GM19395 (cell line): ENCODE measurements around the gene FAM78B.

ENCODE experiments used
- ATAC-seq: cut with Tn5 transposase; IDR thresholded peaks from one replicate; pipeline ENCODE4 v1.9.1; 2021; ENCODE audit warnings: mild to moderate bottlenecking, moderate library complexity; ENCODE audit not compliant: unreplicated experiment

The FAM78B gene

DNA sequence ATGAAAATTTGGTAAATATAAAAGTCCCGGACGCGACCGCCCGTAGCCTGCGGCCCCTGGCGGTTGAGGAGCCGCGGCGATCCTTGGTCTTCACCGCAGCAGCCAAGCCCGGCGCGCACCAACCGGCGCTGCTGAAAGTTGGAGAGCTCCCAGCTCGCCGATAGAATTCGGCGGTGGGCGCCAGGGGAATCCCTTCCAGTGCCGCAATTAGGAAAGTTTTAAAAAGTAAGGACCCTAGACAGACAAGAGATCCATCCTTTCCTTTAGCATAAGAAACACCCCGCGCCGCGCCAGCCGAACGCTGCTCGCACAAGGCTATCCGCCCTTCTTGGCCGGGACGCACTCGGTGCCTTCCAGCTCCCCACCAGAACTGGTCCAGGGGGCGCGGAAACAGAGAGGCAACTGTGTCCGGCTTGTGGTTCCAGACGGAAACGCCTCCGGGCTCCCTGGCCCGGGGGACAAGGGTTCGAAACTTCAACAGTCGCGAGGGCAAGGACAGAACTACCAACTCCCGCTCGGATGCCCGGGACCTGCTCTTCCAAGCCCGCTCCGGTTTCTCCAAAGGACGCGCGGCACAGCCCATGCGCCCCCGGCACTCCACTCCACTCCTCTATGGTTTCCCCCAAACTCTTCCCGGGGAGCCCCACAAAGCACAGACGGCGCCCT, 1.7 kb downstream of the FAM78B start:
- peak; percentile 35 for ATAC-seq

DNA sequence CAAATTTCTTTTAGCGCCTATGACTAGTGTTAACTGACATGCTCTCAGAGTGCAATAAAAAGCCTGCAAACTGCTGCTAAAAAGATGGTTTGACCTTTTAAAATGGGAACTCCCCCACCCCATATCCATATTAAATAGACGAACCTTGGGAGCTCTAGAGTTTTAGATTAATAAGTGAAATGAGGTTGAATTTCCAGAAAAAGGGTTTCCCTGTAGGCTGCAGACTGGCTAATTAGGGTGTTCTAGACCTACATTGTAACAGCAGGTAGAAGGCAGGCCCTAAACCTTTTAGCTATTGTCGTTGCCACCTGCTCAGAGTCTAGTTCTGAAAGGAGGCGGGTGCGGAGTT, 2.2 kb downstream of the FAM78B start:
- no peak for ATAC-seq

DNA sequence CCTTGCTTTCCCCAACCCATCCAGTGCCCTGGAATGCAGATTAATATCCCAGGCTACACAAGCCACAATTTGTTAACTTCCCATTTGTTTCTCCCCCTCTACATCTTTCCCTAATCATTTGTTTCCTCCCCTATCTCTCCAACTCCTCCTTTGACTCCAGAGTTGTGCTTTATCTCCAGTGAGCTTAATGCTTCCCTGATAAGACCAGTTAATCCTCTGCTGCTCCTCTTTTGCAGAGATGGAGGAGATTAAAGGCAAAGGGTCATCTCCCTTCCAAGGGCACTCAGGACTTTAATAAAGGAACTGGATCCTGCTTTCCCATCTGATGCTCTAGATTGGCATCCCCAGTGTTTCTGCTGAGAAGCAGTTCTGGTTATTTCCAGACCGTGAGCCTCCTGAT, 7.1 kb downstream of the FAM78B start:
- no peak for ATAC-seq

DNA sequence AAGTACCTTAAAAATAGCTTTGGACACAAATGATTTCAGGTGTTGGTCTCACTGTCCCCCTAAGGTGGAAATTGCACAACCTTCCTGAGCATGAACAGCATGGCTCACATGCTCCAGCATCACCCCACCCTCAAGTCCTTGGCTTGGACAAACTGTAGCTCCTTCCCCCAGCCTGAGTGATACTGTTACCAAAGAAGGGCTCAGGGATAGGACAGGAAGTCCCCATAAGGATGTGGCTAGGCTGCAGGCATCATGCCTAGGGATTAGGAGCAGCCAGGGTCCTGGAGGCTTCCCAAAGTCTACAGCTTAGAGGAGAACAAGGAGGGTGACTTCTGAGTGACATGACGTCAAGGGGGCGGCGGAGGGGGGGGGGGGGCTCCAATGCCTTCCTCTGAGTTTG, 10.1 kb downstream of the FAM78B start:
- no peak for ATAC-seq

DNA sequence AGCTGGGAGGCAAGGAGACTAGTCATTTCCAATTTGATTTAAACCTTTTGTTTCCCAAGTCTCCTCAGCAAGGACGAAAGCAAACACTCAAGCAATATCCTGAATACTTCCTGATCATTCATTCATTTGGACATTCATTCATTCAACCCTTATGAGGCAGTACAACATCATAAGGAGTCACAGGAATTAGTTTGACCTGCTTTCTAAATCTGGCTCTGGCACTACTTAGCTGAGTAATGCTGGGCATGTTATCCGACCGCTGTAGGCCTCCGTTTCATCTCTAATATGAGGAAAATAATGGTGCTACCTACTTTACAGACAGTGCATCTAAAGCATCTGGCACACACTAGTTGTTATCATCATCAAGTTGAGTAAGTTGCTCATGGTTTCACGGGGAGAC, 11.7 kb downstream of the FAM78B start:
- no peak for ATAC-seq

DNA sequence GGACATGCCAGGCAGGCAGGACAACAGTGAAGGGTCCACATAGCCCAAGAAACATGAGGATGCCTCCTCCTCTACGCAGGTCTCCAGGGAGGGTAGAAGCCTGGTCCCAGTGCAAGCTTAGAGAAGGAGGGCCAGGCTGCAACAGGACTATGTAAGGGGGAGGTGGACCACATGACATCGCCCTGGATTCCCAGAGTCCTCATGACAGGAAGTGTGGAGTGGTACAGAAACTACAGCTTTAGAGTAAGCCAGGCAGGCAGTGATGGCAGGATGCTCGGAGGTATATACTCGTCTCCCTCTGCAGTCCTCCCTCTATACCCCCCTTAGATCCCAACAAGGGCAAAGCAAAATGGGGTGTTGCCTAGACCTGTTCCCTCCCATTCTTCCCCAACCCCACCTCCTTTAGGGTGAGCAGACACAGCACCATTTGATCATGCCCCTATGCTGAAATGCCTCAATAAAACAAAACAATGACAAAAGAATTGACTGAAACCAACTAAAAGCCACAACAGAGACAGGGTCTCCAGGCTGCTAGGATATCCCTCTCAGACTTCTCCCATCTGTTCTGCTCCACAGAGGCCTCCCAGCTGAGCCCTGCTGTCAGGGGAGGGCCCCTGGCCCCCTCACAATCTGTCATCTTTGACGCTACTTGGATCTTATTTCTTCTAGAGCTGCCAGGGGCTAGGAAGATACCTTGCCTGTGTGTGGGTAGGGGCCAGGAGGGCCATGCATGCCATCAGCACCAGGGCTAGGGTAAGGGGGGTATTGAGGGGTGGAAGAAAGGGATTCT, 13.1 kb downstream of the FAM78B start:
- no peak for ATAC-seq

DNA sequence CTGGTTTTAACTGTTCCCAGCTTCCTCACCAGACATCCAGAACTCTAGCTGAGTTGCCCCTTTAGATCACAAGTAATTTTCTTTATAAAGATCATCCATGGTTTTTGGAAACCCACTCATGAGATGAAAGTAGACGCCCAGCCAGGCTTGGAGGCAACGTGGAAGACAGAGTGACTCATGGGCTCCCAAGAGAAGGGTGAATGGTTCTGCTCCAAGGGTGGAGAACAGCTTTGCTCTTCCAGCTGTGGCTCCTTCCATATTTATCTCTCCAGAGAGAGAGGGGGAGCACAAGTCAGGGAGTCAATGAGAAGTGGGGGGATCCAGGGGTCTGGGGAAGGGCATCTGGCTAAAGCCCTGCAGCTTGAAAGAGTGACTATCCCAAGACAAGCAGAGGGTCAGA, 13.8 kb downstream of the FAM78B start:
- ATAC-seq = no peak

DNA sequence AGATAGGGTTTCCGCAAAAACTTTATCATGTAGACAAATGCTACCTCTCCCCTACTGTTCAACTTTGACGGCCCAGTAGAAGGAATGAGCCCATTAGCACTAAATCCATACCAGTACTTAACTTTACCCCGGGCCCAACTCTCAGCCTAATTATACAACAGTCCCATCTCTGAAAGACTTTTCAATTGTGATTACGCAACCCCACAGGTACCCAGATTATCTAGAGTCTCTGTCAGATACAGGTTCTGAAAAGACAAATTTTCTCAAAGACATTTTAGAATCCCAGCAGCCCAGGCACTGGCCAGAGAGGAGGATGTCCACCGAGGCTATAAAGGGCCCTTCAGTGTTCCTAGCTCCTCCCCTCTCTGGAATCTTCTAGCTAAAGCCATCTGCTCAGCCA, 15.0 kb downstream of the FAM78B start:
- no peak for ATAC-seq

DNA sequence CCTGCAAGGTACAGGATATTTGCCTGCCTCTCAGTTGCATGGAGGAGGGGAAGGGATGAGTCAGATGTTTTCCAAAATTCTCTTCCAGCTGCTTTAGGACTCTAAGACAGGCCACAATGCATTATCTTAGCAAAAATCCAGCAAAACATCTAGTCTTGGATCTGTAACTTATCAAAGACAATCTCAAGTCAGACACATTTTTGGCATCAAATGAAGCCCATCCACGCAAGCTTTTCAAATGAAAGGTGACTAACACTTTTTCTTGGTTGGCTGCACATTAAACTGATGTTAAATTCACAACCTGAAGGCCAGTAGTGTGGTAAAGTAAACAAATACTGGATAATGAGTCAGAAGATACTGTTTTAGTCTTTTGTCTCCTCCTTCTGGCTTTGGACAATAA, 21.3 kb downstream of the FAM78B start:
- ATAC-seq = no peak

DNA sequence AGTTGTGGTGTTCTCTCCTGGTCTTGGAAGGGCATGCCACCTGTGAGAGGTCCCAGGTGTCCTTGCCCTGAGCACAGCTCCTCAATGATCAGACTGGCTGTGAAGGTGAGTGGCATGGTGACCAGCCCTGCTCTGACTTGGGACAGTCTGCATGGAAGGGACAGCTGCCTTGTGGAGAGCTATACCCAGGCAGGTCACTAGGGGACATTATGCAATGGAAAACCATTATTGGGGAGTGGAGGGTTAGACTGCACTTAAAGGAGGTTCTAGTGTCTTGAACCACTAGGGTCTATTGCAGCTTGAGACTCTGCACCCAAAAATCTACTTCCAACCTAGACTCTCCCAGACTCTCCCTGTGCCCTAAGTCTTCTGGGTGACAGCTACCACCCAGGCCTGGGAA, 24.8 kb downstream of the FAM78B start:
- ATAC-seq = no peak

DNA sequence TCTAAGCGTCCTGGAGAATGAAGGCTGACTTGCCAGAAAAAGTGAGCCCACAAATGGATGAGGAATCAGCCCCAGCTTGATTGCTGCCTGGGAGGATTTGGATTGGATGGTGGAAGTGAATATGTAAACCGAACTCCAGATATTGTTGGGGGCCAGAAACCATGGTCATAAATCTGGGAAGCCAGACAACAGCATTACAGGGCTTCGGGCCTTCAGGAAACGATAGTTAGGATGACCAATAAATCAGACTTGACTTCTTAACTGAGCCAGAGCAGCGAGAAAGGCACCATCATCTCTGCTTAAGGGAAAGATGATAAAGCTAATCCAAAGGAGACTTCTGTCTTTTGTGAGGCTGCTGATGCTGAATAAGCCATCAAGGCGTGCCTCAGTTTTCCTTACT, 26.6 kb downstream of the FAM78B start:
- ATAC-seq = no peak

DNA sequence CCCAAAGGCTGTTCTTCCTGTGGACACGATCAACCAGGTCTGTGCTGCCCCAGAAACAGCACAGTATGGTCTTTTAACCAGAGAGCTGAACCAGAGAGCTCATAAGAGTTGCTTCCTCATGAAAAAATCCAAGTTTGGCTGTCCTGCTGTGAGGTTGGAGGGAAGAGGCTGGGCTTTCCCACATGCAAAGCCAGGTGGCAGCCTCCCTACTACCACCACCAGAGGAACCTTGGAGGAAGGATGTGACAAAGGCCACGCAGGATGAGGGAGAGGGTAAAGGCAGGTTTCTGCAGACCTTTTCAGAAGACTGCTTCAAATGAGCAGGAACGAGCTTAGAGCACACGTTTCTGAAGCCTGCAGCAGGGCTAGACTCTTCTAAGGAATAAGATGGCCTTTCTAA, 27.1 kb downstream of the FAM78B start:
- no peak for ATAC-seq

DNA sequence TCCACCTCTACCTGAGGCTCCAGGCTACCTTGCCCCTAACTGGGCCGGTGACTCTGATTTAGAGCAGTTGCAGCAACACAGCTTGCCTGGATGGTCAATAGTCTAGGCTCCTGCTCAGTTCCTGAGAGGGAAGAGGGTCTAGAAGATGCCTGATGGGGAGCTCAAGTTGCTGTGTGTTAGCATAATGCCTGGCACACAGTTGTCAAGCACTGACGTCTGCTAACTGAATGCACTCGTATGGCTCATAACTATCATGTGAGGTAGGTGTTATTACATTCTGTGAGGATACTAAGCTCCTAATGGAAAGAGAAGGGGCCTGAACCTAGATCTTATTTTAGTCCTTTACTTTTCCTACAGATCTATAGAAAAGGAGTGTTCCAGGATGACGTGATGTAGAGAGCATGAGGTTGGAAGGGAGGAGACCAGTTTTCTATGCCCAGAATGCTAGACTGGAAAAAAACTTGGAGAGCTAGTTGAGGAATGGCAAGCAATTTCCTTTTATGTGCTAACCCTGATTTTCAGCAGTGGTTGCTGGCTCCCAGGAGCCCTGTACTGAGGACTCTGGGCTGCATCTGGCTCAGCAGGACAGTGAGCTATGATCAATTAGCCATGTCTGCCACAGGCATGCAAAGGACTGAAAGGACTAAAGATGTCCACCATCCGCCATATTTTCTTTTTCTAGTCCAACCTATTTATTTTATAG, 30.0 kb downstream of the FAM78B start:
- ATAC-seq = no peak

DNA sequence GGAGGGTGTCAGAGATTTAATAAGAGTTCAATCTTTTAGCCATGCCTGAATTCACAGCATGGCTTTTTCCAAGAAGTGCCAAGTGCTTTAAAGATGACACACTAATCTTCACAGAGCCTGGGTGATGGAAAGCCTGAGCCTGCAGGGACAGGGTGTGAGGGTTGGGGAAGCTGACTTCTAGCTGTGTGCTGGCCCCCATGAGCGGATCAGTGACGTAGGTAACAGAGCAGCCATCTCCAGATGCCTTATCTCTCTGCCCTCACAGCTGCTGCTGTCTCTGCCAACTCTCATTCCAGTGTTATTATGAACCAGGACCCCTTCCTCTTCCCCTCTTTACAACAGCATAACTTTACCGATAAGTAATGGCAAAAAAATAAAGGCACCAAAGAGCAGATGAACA, 30.6 kb downstream of the FAM78B start:
- ATAC-seq = no peak

DNA sequence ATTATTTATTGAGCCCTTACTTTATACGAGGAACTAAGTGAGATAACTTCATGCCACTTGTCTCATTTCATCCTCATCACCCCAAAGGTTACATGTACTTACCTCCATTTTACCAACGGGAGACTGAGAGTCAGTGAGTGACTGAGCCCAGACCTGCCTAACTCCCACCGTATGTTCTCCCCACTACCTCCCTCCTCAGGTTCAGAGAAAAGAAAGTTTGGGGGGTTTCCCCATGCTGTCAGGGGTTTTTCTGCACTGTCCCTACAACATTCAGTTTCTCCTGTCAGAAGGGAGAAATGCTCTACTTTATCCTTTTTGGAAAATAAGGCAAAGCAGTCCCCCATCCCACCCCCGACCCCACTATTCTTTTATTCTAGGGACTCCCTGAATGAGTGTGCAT, 32.9 kb downstream of the FAM78B start:
- no peak for ATAC-seq

DNA sequence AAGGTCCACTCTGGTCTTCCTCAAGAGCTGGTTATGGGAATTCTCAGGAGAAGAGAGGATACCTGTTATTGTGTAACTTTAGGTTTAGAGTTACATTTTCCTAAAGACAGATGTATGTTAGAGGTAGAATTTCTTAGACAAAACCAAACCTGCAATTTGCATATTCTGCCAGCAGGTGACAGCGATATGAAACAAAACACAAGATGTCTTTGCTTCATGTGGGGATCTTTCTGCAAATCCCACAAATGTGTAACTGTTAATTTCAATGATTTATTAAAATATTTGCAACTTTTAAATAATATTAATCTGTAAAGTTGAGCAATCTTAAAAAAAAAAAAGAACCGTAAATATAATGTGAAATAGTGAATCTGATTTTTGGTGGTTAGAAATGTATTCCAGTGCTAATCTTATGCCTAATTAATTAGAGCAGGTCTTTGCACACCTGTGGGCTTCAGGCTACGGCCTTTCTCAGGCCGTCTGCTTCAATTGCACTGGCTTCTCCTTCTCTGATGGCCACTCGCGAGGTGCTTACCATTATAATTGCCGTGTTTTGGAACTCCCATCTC, 33.4 kb downstream of the FAM78B start:
- peak; percentile 52 for ATAC-seq

DNA sequence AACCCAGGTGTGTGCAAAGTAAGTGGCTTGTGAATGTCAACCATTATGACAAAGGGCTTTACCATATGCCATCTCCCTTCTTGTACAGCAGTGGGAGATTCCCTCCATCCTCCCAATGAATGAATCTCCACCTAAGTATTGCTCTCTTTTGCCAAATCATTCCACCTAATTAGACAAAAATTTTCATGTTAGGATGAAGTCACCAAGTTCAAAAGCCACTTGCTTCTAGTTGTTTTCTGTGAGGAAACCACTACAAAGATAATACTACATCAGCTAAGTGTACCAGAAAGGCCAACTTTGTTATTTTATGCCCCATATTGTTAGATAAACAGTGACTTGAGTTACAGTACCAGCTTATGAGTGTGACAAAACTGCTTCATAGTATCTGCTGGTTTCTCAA, 34.3 kb downstream of the FAM78B start:
- ATAC-seq = no peak

DNA sequence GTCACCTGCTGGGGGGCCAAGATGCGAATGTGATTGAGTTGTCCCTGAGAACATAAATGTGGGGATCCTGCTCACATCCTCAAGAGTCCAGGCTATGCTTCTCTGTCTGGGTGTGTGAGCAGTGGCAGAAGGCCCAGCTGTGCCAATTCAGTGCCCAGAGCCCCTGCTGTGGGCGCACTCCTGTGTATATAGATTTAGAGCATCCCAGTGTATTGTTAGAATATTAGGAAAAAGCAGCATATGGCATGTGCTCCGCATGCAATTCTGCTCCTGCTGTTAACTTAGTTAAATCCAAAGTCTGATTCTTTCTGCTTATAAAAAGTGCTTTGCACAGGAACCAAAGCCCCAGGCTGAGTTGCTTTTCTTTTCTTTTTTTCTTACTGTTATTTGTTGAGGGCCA, 37.8 kb downstream of the FAM78B start:
- no peak for ATAC-seq

DNA sequence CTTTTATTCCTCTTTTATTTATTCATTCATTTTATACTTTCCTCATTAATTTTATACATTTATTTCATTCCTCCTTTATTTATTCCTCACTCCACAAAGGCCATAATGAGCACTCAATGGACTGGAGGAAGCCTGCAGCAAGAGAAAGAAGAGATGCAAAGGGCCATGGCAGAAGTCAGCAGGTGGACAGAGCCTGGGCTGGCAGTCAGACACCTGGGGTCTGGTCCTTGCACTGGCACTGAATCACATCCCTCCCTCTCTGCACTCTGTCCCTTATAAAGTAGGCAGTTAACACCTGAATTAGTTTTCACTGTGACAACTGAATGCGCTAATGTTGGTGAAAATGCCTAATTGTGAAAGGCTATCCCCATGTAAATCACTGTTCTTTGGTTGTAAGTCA, 38.6 kb downstream of the FAM78B start:
- ATAC-seq = no peak

DNA sequence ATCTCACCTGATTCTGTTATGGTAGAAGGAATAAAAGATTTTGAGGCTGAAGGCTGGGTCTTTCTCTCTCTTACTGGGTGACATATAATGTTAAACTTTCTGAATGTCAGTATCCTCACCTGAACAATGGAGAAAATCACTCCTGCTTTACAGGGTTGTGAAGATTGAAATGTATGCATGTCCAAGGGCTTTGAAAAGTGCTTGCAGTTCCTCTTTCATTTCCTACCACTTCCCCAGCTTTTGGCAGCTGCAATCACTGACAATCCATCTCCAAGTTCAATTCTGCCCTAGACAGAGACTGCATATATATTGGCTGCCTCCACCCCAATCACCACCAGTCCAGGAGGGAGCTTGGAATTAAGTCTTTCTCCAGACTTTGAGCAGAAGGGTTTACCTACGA, 39.8 kb downstream of the FAM78B start:
- ATAC-seq = no peak

DNA sequence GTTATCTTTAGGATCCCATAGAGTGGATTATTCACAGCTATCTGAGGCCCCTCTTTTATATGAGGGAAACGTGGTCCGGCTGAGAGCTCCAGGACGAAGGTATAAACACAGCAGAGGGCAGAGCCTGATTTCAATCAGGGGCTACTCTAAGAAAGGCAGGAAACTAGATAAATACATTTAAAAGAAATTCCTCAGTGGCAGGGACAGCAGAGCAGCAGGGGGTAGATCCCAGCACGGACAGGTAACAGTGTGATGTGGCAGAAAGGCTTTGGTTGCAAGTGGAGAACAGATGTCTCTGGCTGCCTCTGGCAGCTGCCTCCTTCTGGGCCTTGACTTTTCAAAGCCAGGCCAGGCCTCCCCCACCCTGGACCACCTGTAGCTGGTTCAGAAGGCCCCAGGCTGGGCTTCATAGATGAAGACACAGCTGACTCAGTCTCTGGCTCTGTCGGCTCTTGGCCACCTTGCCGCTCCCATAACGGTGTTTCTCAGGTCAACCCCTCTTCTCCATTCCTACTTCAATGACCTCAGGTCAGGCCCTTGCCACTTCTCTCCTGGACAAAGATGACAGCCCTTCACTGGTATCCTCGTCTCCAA, 43.8 kb downstream of the FAM78B start:
- ATAC-seq = no peak

DNA sequence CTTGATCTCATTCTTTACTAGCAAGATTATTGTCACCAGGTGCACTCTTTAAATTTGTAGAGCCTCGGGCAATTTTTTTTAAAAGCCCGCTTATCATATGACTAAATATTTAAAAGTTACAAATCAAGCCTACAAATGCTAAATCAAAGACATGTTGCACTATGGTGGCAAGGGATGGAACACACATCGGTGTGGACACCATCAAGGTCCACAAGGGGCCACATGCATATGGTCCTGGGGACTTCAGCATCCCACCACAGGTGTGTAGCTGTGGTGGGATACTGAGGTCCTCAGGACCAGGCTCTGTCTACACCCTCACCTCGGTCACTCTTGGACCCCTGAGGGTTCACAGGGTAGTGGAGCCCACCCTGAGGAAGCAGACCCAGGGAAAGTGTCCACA, 45.8 kb downstream of the FAM78B start:
- no peak for ATAC-seq
